Vagina (tissue), 2 donors: ENCODE data around the gene SLC16A10. TPM values are rescaled to one million over a fixed set of nuclear protein-coding genes. Genes with fewer than 3 reads are reported as not detected.

Experiments
- DNase-seq, 2 donors: peaks; one replicate each; pipeline ENCODE4 v3.0.0-alpha.2; 2017; ENCODE audit errors: extremely low spot score in 2 of 2
- H3K27ac ChIP-seq: fragments of 200-600 bp; sonication (generic); one replicate; pipeline ENCODE4 v1.5.1; 2019
- H3K27me3 ChIP-seq: fragments of 200-600 bp; sonication (generic); one replicate; pipeline ENCODE4 v1.5.1; 2019
- H3K36me3 ChIP-seq, 2 donors: fragments of 200-600 bp; sonication (generic); one replicate each; pipeline ENCODE4 v1.5.1; 2017 to 2019
- H3K4me1 ChIP-seq: fragments of 200-600 bp; sonication (generic); one replicate; pipeline ENCODE4 v1.5.1; 2019
- H3K4me3 ChIP-seq, 2 donors: fragments of 200-600 bp; sonication (generic); 1 replicate in 1 of 2; 2 replicates in 1 of 2; pipeline ENCODE4 v1.5.1; 2016 to 2019
- H3K9me3 ChIP-seq: fragments of 200-600 bp; sonication (generic); one replicate; pipeline ENCODE4 v1.5.1; 2019
- CTCF ChIP-seq, 3 experiments: fragments of 450-650 bp in 2 of 3; fragments of 200-600 bp in 1 of 3; sonication (generic) in 1 of 3; IDR thresholded peaks; one replicate each; pipeline ENCODE4 v1.5.1; 2017 to 2019; ENCODE audit warnings: antibody characterized with exemption in 3 of 3, mild to moderate bottlenecking in 2 of 3, moderate library complexity in 2 of 3
- POLR2A ChIP-seq, 2 donors: fragments of 450-650 bp; IDR thresholded peaks; one replicate each; pipeline ENCODE4 v1.6.1; 2017; ENCODE audit warnings: antibody characterized with exemption in 2 of 2, mild to moderate bottlenecking in 2 of 2, moderate library complexity in 2 of 2
- POLR2AphosphoS5 ChIP-seq, 2 donors: sonication (generic); formaldehyde crosslinking; IDR thresholded peaks; one replicate each; pipeline ENCODE4 v1.9.0; 2017; ENCODE audit warnings: antibody characterized with exemption in 2 of 2, mild to moderate bottlenecking in 2 of 2, low read depth in 1 of 2; ENCODE audit not compliant: insufficient read depth in 1 of 2
- intact Hi-C: fragments of 100-400 bp; cut with DNase I; formaldehyde crosslinking; loops from one replicate; pipeline ENCODE4 v1.15.1; 2023
- total RNA-seq: library from RNA; depleted of rRNA; stranded (reverse); fragments of >200 nt; gene quantifications from one replicate; pipeline ENCODE4 v1.2.3, GENCODE V29; 2016

Gene SLC16A10
- total RNA-seq, 1 donor from 2014 or later: 5.4 TPM

GRCh38 chr6:111074311-111074710 lies 13.0 kb upstream of the SLC16A10 start:
- H3K27me3 ChIP-seq: no peaks in the 10 kb centered on the region
- H3K4me1 ChIP-seq: no peaks in the 10 kb centered on the region
- H3K27ac ChIP-seq: no peak overlapping the region
- no peaks in the 10 kb centered on the region for H3K9me3 ChIP-seq
- DNase-seq: no peak
- no peak overlapping the region for H3K4me3 ChIP-seq
- no peak for TF ChIP-seq CTCF (IDR thresholded peaks at IDR 0.05)
- TF ChIP-seq POLR2A (IDR thresholded peaks at IDR 0.05): no peak
- no peak for TF ChIP-seq POLR2AphosphoS5 (IDR thresholded peaks at IDR 0.05; ENCODE audit: insufficient read depth in 1 of 2, low read depth in 1 of 2)
- intact Hi-C loops: no loop called here
- no peaks in the 10 kb centered on the region for H3K36me3 ChIP-seq

- Histone ChIP-seq H3K9me3 (no peaks in the 10 kb centered on the region), H3K4me1 (no peaks in the 10 kb centered on the region), H3K27ac (no peak overlapping the region), H3K27me3 (no peaks in the 10 kb centered on the region), H3K4me3 (no peak overlapping the region), H3K36me3 (no peaks in the 10 kb centered on the region)
- intact Hi-C loops: no loop called here
- no peak for DNase-seq
- TF ChIP-seq POLR2A (IDR thresholded peaks at IDR 0.05): no peak
- no peak for TF ChIP-seq POLR2AphosphoS5 (IDR thresholded peaks at IDR 0.05; ENCODE audit: insufficient read depth in 1 of 2, low read depth in 1 of 2)
- no peak for TF ChIP-seq CTCF (IDR thresholded peaks at IDR 0.05)
Measured at GRCh38 chr6:111076024-111076695, 11.1 kb upstream of the SLC16A10 start.

GRCh38 chr6:111080698-111081097 lies 6.6 kb upstream of the SLC16A10 start:
- Histone ChIP-seq H3K27me3 (no peaks in the 10 kb centered on the region), H3K27ac (no peak overlapping the region), H3K4me1 (no peaks in the 10 kb centered on the region), H3K36me3 (no peaks in the 10 kb centered on the region), H3K9me3 (no peaks in the 10 kb centered on the region), H3K4me3 (no peak overlapping the region)
- DNase-seq: no peak
- TF ChIP-seq CTCF (IDR thresholded peaks at IDR 0.05) (no peak), POLR2A (IDR thresholded peaks at IDR 0.05) (no peak), POLR2AphosphoS5 (IDR thresholded peaks at IDR 0.05; ENCODE audit: insufficient read depth in 1 of 2, low read depth in 1 of 2) (no peak)
- intact Hi-C loops: no loop called here

- TF ChIP-seq POLR2AphosphoS5 (IDR thresholded peaks at IDR 0.05; ENCODE audit: insufficient read depth in 1 of 2, low read depth in 1 of 2) (no peak), POLR2A (IDR thresholded peaks at IDR 0.05) (no peak), CTCF (IDR thresholded peaks at IDR 0.05) (no peak)
- Histone ChIP-seq H3K27ac (no peak overlapping the region), H3K27me3 (no peaks in the 10 kb centered on the region), H3K4me1 (peaks cover 19% of the 10 kb centered on the region), H3K9me3 (no peaks in the 10 kb centered on the region), H3K36me3 (no peaks in the 10 kb centered on the region), H3K4me3 (peak overlapping the region; percentile 52 to 58)
- no peak for DNase-seq
- intact Hi-C loops: no loop called here
Measured at GRCh38 chr6:111086685-111087084, 618 bp upstream of the SLC16A10 start.

GRCh38 chr6:111087871-111088667 lies 766 bp downstream of the SLC16A10 start:
- no peak for DNase-seq
- H3K36me3 ChIP-seq: no peaks in the 10 kb centered on the region
- intact Hi-C loops: no loop called here
- TF ChIP-seq POLR2AphosphoS5 (IDR thresholded peaks at IDR 0.05; ENCODE audit: insufficient read depth in 1 of 2, low read depth in 1 of 2) (no peak), CTCF (IDR thresholded peaks at IDR 0.05) (no peak), POLR2A (IDR thresholded peaks at IDR 0.05) (no peak)
- no peaks in the 10 kb centered on the region for H3K27me3 ChIP-seq
- no peak overlapping the region for H3K27ac ChIP-seq
- H3K9me3 ChIP-seq: no peaks in the 10 kb centered on the region
- H3K4me1 ChIP-seq: peaks cover 19% of the 10 kb centered on the region
- H3K4me3 ChIP-seq: peak overlapping the region; percentile 52 to 58
